OCI-LY1 (cell line): ENCODE results near the gene ZNF362.

Experiments used
- CTCF ChIP-seq: fragments of 200-600 bp; sonication (generic), shearing (Covaris generic); IDR thresholded peaks from 2 replicates; pipeline ENCODE4 v1.5.1; 2017; ENCODE audit warnings: mild to moderate bottlenecking, antibody characterized with exemption, low read length, moderate library complexity, mixed read lengths
- EZH2 ChIP-seq: fragments of 200-600 bp; sonication (generic), shearing (Covaris generic); IDR thresholded peaks from 2 replicates; pipeline ENCODE4 v1.8.0; 2017; ENCODE audit warnings: borderline replicate concordance, mixed run types, mild to moderate bottlenecking, antibody characterized with exemption, low read length, moderate library complexity, mixed read lengths

GRCh38 chr1:33321178-33321577 is 64.9 kb downstream of the ZNF362 start:
- TF ChIP-seq CTCF (no peak), EZH2 (no peak)
